Adrenal gland (tissue), 12 donors: ENCODE data around the gene HTATIP2. TPM values are rescaled to one million over a fixed set of nuclear protein-coding genes. Genes with fewer than 3 reads are reported as not detected.

Experiments
- DNase-seq, 7 donors: peaks; one replicate each; pipeline ENCODE4 v3.0.0-alpha.2; 2019 to 2020
- H3K27ac ChIP-seq, 5 donors: fragments of 200-600 bp; sonication (generic) in 4 of 5; 1 replicate in 3 of 5; 2 replicates in 2 of 5; pipeline versions ENCODE4 v1.5.1 to v1.8.0; 2016 to 2020; ENCODE audit warnings: mild to moderate bottlenecking in 1 of 5
- H3K27me3 ChIP-seq: fragments of 200-600 bp; 2 replicates; pipeline ENCODE4 v1.8.0; 2021
- H3K36me3 ChIP-seq, 2 donors: fragments of 200-600 bp; replicated peaks in 1 of 2; 1 replicate in 1 of 2; 2 replicates in 1 of 2; pipeline versions ENCODE4 v1.5.1 to v1.8.0; 2018 to 2022
- H3K4me1 ChIP-seq, 2 donors: fragments of 200-600 bp; replicated peaks in 1 of 2; 1 replicate in 1 of 2; 2 replicates in 1 of 2; pipeline versions ENCODE4 v1.5.1 to v1.8.0; 2018 to 2021
- H3K4me3 ChIP-seq, 4 donors: fragments of 200-600 bp; sonication (generic) in 3 of 4; one replicate each; pipeline ENCODE4 v1.5.1; 2016 to 2018
- H3K9me3 ChIP-seq, 3 donors: fragments of 200-600 bp; sonication (generic) in 1 of 3; replicated peaks in 1 of 3; 1 replicate in 2 of 3; 2 replicates in 1 of 3; pipeline versions ENCODE4 v1.5.1 to v1.8.0; 2016 to 2021
- CTCF ChIP-seq, 6 experiments: fragments of 450-650 bp in 4 of 6; fragments of 200-600 bp in 2 of 6; sonication (generic) in 1 of 6; IDR thresholded peaks; 1 replicate in 5 of 6; 2 replicates in 1 of 6; pipeline versions ENCODE4 v1.5.1 to v1.8.0; 2016 to 2021; ENCODE audit warnings: antibody characterized with exemption in 6 of 6, mild to moderate bottlenecking in 2 of 6, moderate library complexity in 1 of 6
- POLR2A ChIP-seq, 2 donors: fragments of 450-650 bp; IDR thresholded peaks; one replicate each; pipeline ENCODE4 v1.6.1; 2017; ENCODE audit warnings: antibody characterized with exemption in 2 of 2, mild to moderate bottlenecking in 2 of 2, moderate library complexity in 1 of 2
- WGBS, 4 donors: extraction: QIAGEN DNeasy Blood & Tissue Kit in 2 of 4; methylation state at CpG; one replicate each; pipeline versions ENCODE4 v1.1.5 to v1.1.7; 2013 to 2017; 5-methylcytosine and 5-hydroxymethylcytosine counted together
- intact Hi-C, 2 donors: fragments of 100-400 bp; cut with DNase I; formaldehyde crosslinking; loops; one replicate each; pipeline versions ENCODE4 v1.14.1 to v1.15.0; 2022 to 2023
- polyA plus RNA-seq, 3 donors: library from polyadenylated mRNA; stranded (reverse); fragments of 200-250 nt in 2 of 3; fragments of 350-450 nt in 1 of 3; fragmentation: Illumina TruSeq in 1 of 3; extraction: RNeasy Lipid Tissue Mini Kit (QIAGEN cat#74804) in 1 of 3; gene quantifications; one replicate each; pipeline ENCODE4 v1.2.3, GENCODE V29; 2013 to 2014
- total RNA-seq, 9 donors: library from RNA; depleted of rRNA in 4 of 9; stranded (reverse); fragments of >200 nt in 4 of 9; fragments of 120-200 nt in 1 of 9; fragmentation: NEBNext Ultra II Directional in 1 of 9; extraction: Animal tissue kit (Norgen Biotek cat#: 25700) in 1 of 9; gene quantifications; one replicate each; pipeline versions ENCODE4 v1.1.0 to v1.2.4, GENCODE V29; 2013 to 2023
- donor health status: healthy with polysubstance abuse.
- donor health status: Bipolar disorder and iron deficiency.
- donor health status: DM: yes; HTN: yes; CAD: no.
- donor health status: DM: no; HTN: no; CAD: no.
- donor health status: DM: no; HTN: no; CAD: no.
- donor health status: DM: yes; HTN: yes; CAD: no.

Gene HTATIP2
- total and polyA plus RNA-seq, 12 donors: 33.1 to 195 (median 78.9) TPM

GRCh38 chr11:20321177-20321576, 42.3 kb upstream of the HTATIP2 start:
- intact Hi-C loops: no loop called here
- no peak for DNase-seq
- no peak overlapping the region for H3K4me3 ChIP-seq
- TF ChIP-seq POLR2A (IDR thresholded peaks at IDR 0.05) (no peak), CTCF (IDR thresholded peaks at IDR 0.05) (no peak)
- H3K27ac ChIP-seq: no peak overlapping the region
- no peaks in the 10 kb centered on the region for H3K36me3 ChIP-seq
- peaks cover 3% of the 10 kb centered on the region for H3K27me3 ChIP-seq
- no peaks in the 10 kb centered on the region for H3K4me1 ChIP-seq
- no peaks in the 10 kb centered on the region for H3K9me3 ChIP-seq

DNA sequence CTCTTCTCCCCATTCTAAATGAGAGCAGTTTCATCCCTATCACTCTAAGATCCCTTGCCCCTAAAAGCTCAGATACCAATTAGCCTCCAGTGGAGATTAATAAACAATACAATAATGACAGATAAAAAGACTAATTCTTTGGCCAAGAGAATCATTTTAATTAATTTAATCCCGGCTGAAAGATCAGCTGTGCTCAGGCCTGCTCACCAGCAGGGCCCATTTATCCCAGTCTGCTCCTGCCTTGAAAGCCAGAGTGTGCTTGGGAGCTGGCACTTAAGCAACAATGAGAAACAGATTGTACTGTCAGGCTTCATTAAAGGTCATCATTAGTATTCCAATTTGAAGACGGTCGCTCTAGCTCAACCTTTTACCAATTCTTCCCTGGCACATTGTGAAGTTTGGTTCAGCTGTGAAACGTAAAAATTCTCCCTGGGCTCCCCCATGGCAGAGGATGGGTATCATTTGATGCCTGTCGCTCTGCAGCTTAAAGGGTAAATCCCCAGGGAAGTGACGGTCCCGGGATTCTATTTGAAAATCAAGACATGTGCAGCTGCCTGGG, 36.1 kb upstream of the HTATIP2 start:
- Histone ChIP-seq H3K27me3 (no peaks in the 10 kb centered on the region), H3K36me3 (no peaks in the 10 kb centered on the region), H3K4me3 (no peak overlapping the region), H3K27ac (no peak overlapping the region), H3K9me3 (no peaks in the 10 kb centered on the region), H3K4me1 (no peaks in the 10 kb centered on the region)
- TF ChIP-seq CTCF (IDR thresholded peaks at IDR 0.05) (no peak), POLR2A (IDR thresholded peaks at IDR 0.05) (no peak)
- WGBS, 4 donors: 81 to 91% (median 85%) methylated on average over 7 of the region's 7 CpGs
- intact Hi-C loops: no loop called here
- DNase-seq: no peak

DNA sequence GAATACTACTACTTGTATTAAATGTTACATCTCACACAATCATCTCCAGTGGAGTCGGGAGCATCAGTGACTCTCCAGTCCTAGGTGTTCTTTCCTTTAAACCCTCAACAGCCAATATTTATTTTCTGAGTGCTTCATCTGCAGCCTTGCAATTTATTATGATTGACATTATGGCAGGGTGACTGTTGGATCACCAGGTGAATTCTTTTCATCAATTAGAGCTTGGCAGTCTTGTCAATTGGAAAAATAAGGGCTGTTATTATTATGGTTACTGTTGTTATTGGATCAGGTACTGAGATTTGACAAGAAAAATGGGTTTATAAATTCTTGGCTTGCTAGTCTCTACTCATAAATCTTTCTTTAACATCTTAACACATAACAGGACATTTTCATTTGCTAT, 27.5 kb upstream of the HTATIP2 start:
- no peak for DNase-seq
- Histone ChIP-seq H3K9me3 (no peaks in the 10 kb centered on the region), H3K36me3 (no peaks in the 10 kb centered on the region), H3K4me3 (no peak overlapping the region), H3K27ac (no peak overlapping the region), H3K27me3 (peaks cover 12% of the 10 kb centered on the region), H3K4me1 (no peaks in the 10 kb centered on the region)
- TF ChIP-seq POLR2A (IDR thresholded peaks at IDR 0.05) (no peak), CTCF (IDR thresholded peaks at IDR 0.05) (no peak)
- intact Hi-C loops: no loop called here
- WGBS, 4 donors: 88 to 93% (median 93%) methylated on average over 1 of the region's 1 CpG

DNA sequence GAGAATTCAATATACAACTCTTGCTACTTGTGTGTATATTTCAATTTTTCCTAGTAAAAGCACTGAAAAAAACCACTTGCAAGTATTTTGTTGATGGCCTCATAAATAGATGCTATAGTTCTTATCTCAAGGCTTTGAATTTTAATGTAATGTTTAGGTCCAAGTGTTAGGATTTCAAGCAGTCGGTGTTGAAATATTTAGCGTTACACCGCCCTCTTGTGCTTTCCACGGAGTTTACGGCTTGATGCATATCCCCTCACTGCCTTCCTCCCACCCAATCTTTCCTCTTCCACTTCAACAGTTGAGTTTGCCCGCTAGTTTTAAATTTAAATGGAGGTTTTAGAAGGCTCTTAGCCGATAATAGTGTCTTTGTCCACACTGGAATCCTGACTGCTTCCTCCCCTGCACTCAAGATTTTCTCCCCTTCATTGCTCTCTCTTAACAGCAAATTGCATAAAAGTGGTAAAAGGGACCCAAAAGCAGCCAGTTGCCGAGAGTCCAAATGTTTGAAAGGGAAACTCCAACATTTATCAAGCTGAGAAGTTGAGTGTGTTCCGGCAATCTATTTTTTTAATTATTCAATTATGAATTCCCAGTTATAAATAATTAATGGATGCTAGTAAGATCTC, 25.9 kb upstream of the HTATIP2 start:
- H3K27ac ChIP-seq: no peak overlapping the region
- intact Hi-C loops: no loop called here
- TF ChIP-seq CTCF (IDR thresholded peaks at IDR 0.05) (peak in 2 of 6 experiments; percentile 25 to 26), POLR2A (IDR thresholded peaks at IDR 0.05) (no peak)
- no peaks in the 10 kb centered on the region for H3K9me3 ChIP-seq
- 27 to 32% (median 29%) methylated on average over 9 of the region's 9 CpGs for WGBS, 4 donors
- peaks cover 19% of the 10 kb centered on the region for H3K27me3 ChIP-seq
- no peaks in the 10 kb centered on the region for H3K36me3 ChIP-seq
- H3K4me3 ChIP-seq: no peak overlapping the region
- no peaks in the 10 kb centered on the region for H3K4me1 ChIP-seq
- peak in 1 of 7 donors; percentile 7 for DNase-seq
